CD4-positive, alpha-beta T cell (primary cell): Measurements from ENCODE around the gene PACSIN1. TPM values are rescaled to one million over a fixed set of nuclear protein-coding genes. Genes with fewer than 3 reads are reported as not detected.

Source experiments
- ATAC-seq: fragments of 200-7000 bp; cut with Tn5 transposase; one replicate; pipeline ENCODE4 v1.10.0; 2022; ENCODE audit warnings: mild to moderate bottlenecking; ENCODE audit not compliant: poor library complexity
- CTCF ChIA-PET: fragments of 350-600 bp; sonication (Branson Sonifier 250); formaldehyde crosslinking; loops from one replicate; lab custom pipeline; 2021; ENCODE audit warnings: antibody characterized with exemption, inconsistent platforms; lab: Charles Lee
- POLR2A ChIA-PET: fragments of 350-600 bp; sonication (Branson Sonifier 250); formaldehyde crosslinking; loops from one replicate; lab custom pipeline; 2021; ENCODE audit warnings: antibody characterized with exemption, inconsistent platforms; lab: Charles Lee
- DNase-seq, 14 experiments: peaks; one replicate each; pipeline ENCODE4 v3.0.0-alpha.2; 2013 to 2020; ENCODE audit warnings: mixed read lengths in 2 of 14
- H3K27ac ChIP-seq, 2 donors: one replicate each; pipeline versions ENCODE4 v1.5.1 to v1.7.0; 2013; ENCODE audit warnings: low read length in 2 of 2, low read depth in 1 of 2, mild to moderate bottlenecking in 1 of 2
- H3K27me3 ChIP-seq, 2 experiments: 1 replicate in 1 of 2; 2 replicates in 1 of 2; pipeline versions ENCODE4 v1.6.1 to v1.7.0; 2013; ENCODE audit warnings: low read length in 2 of 2, control low read depth in 1 of 2, mild to moderate bottlenecking in 1 of 2, moderate library complexity in 1 of 2; ENCODE audit not compliant: insufficient read depth in 2 of 2, control insufficient read depth in 1 of 2
- H3K36me3 ChIP-seq: one replicate; pipeline ENCODE4 v1.6.1; 2013; ENCODE audit warnings: low read length, control low read depth; ENCODE audit not compliant: insufficient read depth
- H3K4me1 ChIP-seq: one replicate; pipeline ENCODE4 v1.6.1; 2013; ENCODE audit warnings: low read length, control low read depth; ENCODE audit not compliant: insufficient read depth
- H3K4me3 ChIP-seq: one replicate; pipeline ENCODE4 v1.5.1; 2013; ENCODE audit warnings: mild to moderate bottlenecking, low read length, moderate library complexity
- H3K9me3 ChIP-seq, 2 experiments: 1 replicate in 1 of 2; 2 replicates in 1 of 2; pipeline versions ENCODE4 v1.6.1 to v1.7.0; 2013; ENCODE audit warnings: low read length in 2 of 2, mild to moderate bottlenecking in 2 of 2, control low read depth in 1 of 2, moderate library complexity in 1 of 2; ENCODE audit not compliant: control insufficient read depth in 1 of 2, insufficient read depth in 1 of 2
- H3K27ac Mint-ChIP-seq: one replicate; pipeline ENCODE4 v1.8.0; 2020; ENCODE audit warnings: mixed read lengths
- H3K27me3 Mint-ChIP-seq: one replicate; pipeline ENCODE4 v1.8.0; 2021; ENCODE audit warnings: mixed read lengths
- H3K36me3 Mint-ChIP-seq: one replicate; pipeline ENCODE4 v1.8.0; 2021; ENCODE audit warnings: low read depth, mixed read lengths
- H3K4me1 Mint-ChIP-seq: one replicate; pipeline ENCODE4 v1.8.0; 2021; ENCODE audit warnings: low read depth, mixed read lengths
- H3K4me3 Mint-ChIP-seq: one replicate; pipeline ENCODE4 v1.8.0; 2020; ENCODE audit warnings: mild to moderate bottlenecking, mixed read lengths
- H3K9me3 Mint-ChIP-seq: one replicate; pipeline ENCODE4 v1.8.0; 2020; ENCODE audit warnings: mixed read lengths
- CTCF ChIP-seq: fragments of 200-600 bp; IDR thresholded peaks from one replicate; pipeline ENCODE4 v1.8.0; 2022; ENCODE audit warnings: antibody characterized with exemption, mild to moderate bottlenecking
- intact Hi-C, 2 experiments: fragments of 100-400 bp; cut with DNase I in 1 of 2; cut with micrococcal nuclease in 1 of 2; formaldehyde crosslinking; loops; one replicate each; pipeline versions ENCODE4 v1.15.1 to v1.9.0; 2023 to 2025; cut with DNase I, micrococcal nuclease
- total RNA-seq, 174 experiments: library from RNA in 2 of 174; stranded (reverse) in 2 of 174; gene quantifications; one replicate each; pipeline ENCODE4 v1.2.3 and lab custom pipeline; 2021 to 2026

PACSIN1 gene
- total RNA-seq, 2 experiments from 2014 or later: 1.3 to 1.4 TPM

- H3K36me3 Mint-ChIP-seq: no peaks in the 10 kb centered on the region
- ChIA-PET CTCF (no interaction called here), POLR2A (no interaction called here)
- DNase-seq: no peak
- H3K9me3 Mint-ChIP-seq: no peaks in the 10 kb centered on the region
- Histone ChIP-seq H3K27ac (no peak overlapping the region), H3K36me3 (no peaks in the 10 kb centered on the region), H3K27me3 (no peaks in the 10 kb centered on the region), H3K4me3 (no peak overlapping the region), H3K9me3 (peaks cover 0 to 3% of the 10 kb centered on the region in 2 experiments), H3K4me1 (no peaks in the 10 kb centered on the region)
- H3K27ac Mint-ChIP-seq: no peak overlapping the region
- no peak overlapping the region for H3K4me3 Mint-ChIP-seq
- H3K27me3 Mint-ChIP-seq: no peaks in the 10 kb centered on the region
- TF ChIP-seq CTCF: no peak
- H3K4me1 Mint-ChIP-seq: no peaks in the 10 kb centered on the region
- no peak for ATAC-seq
- intact Hi-C loops: no loop called here
Measured at GRCh38 chr6:34570066-34570833, 104.4 kb downstream of the PACSIN1 start.

- peaks cover 4% of the 10 kb centered on the region for H3K4me1 Mint-ChIP-seq
- ChIA-PET CTCF (interaction anchor here (0.6 kb wide), 1 partner anchor 120 kb away, joined by 3 read pairs; no protein-coding TSS in a partner anchor), POLR2A (no interaction called here)
- H3K36me3 ChIP-seq: no peaks in the 10 kb centered on the region
- H3K9me3 ChIP-seq: peaks cover 0 to 3% of the 10 kb centered on the region in 2 experiments
- H3K36me3 Mint-ChIP-seq: no peaks in the 10 kb centered on the region
- H3K4me3 Mint-ChIP-seq: no peak overlapping the region
- H3K27me3 Mint-ChIP-seq: no peaks in the 10 kb centered on the region
- no peak overlapping the region for H3K27ac ChIP-seq
- intact Hi-C loops: no loop called here
- no peak for DNase-seq
- no peaks in the 10 kb centered on the region for H3K4me1 ChIP-seq
- H3K27me3 ChIP-seq: no peaks in the 10 kb centered on the region
- no peak for ATAC-seq
- H3K9me3 Mint-ChIP-seq: no peaks in the 10 kb centered on the region
- H3K27ac Mint-ChIP-seq: no peak overlapping the region
- no peak overlapping the region for H3K4me3 ChIP-seq
- TF ChIP-seq CTCF: no peak
Measured at GRCh38 chr6:34571388-34571787, 105.5 kb downstream of the PACSIN1 start.

GRCh38 chr6:34572021-34572420 is 106.1 kb downstream of the PACSIN1 start:
- H3K27me3 Mint-ChIP-seq: no peaks in the 10 kb centered on the region
- Histone ChIP-seq H3K27ac (no peak overlapping the region), H3K4me1 (no peaks in the 10 kb centered on the region), H3K27me3 (no peaks in the 10 kb centered on the region), H3K9me3 (peaks cover 0 to 3% of the 10 kb centered on the region in 2 experiments), H3K4me3 (no peak overlapping the region), H3K36me3 (no peaks in the 10 kb centered on the region)
- POLR2A ChIA-PET: no interaction called here
- TF ChIP-seq CTCF: no peak
- ATAC-seq: no peak
- no peak for DNase-seq
- no peaks in the 10 kb centered on the region for H3K36me3 Mint-ChIP-seq
- H3K4me1 Mint-ChIP-seq: peaks cover 6% of the 10 kb centered on the region
- CTCF ChIA-PET: no interaction called here
- no peaks in the 10 kb centered on the region for H3K9me3 Mint-ChIP-seq
- H3K4me3 Mint-ChIP-seq: no peak overlapping the region
- H3K27ac Mint-ChIP-seq: no peak overlapping the region
- intact Hi-C loops: no loop called here
